ENCODE data around the gene CYP2E1.
"Not testable (repeated sequence)": the region's sequence is repeated elsewhere in the genome, so short reads cannot be mapped to it uniquely, and the experiment has no call there.

Gene CYP2E1

DNA sequence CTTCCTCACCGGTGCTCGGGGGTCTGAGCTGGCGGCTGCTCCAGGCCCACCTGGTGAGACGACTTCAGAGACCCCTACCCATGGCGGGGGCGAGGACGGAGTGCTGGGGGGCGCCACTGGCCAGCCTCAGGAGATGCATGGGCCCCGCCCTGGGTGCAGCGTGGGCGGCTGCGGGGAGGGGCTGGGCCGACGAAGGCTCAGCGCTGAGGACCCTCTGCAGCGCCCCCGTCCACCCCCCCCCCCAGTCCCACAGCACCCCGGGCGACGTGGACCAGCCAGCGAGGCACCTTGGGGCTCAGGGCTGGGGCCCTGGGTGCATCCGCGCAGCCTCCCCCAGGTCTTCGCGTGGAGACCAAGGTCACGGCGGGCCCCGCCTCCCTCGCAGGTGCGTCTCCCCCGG lies 49.9 kb downstream of the CYP2E1 start:
- ATAC-seq, result not testable (repeated sequence)
